Thoracic aorta (tissue), 2 donors: ENCODE results near the gene CNST. TPM values are rescaled to one million over a fixed set of nuclear protein-coding genes. Genes with fewer than 3 reads are reported as not detected.

Experiments used
- ATAC-seq: fragments of 150-250 bp; one replicate; pipeline ENCODE4 v1.8.0; 2017; ENCODE audit warnings: low read depth; ENCODE audit not compliant: insufficient number of reproducible peaks, low FRiP score
- DNase-seq: peaks from one replicate; pipeline ENCODE4 v3.0.0-alpha.2; 2020; ENCODE audit warnings: low spot score
- H3K27ac ChIP-seq, 2 donors: fragments of 200-600 bp; sonication (generic); 1 replicate in 1 of 2; 2 replicates in 1 of 2; pipeline ENCODE4 v1.5.1; 2016; ENCODE audit warnings: mild to moderate bottlenecking in 2 of 2, moderate library complexity in 2 of 2
- H3K27me3 ChIP-seq: fragments of 200-600 bp; sonication (generic); replicated peaks from 2 replicates; pipeline ENCODE4 v1.6.0; 2016; ENCODE audit warnings: mild to moderate bottlenecking; ENCODE audit not compliant: insufficient read depth
- H3K36me3 ChIP-seq: fragments of 200-600 bp; sonication (generic); one replicate; pipeline ENCODE4 v1.5.1; 2016
- H3K4me1 ChIP-seq, 2 donors: fragments of 200-600 bp; sonication (generic); 1 replicate in 1 of 2; 2 replicates in 1 of 2; pipeline versions ENCODE4 v1.5.1 to v1.6.0; 2016; ENCODE audit warnings: low read depth in 2 of 2, mild to moderate bottlenecking in 1 of 2; ENCODE audit not compliant: control insufficient read depth in 1 of 2
- H3K4me3 ChIP-seq: fragments of 200-600 bp; sonication (generic); 2 replicates; pipeline ENCODE4 v1.5.1; 2016; ENCODE audit warnings: mild to moderate bottlenecking
- H3K9me3 ChIP-seq: fragments of 200-600 bp; sonication (generic); 2 replicates; pipeline ENCODE4 v1.5.1; 2016
- total RNA-seq, 2 donors: library from RNA; depleted of rRNA; stranded (reverse); fragments of >200 nt; gene quantifications; one replicate each; pipeline versions ENCODE4 v1.1.0 to v1.2.3, GENCODE V29; 2016
- TF ChIP-seq, protein P1 (sequence below): fragments of 200-600 bp; sonication (generic); IDR thresholded peaks from one replicate; pipeline ENCODE4 v1.5.1; 2019; ENCODE audit warnings: antibody characterized with exemption

The CNST gene
- total RNA-seq, 2 donors from 2014 or later, result 20.7 to 29.3 TPM

GRCh38 chr1:246647513-246647912 lies 81.3 kb downstream of the CNST start:
- H3K27ac ChIP-seq, result no peak overlapping the region
- no peaks in the 10 kb centered on the region for H3K9me3 ChIP-seq
- no peaks in the 10 kb centered on the region for H3K27me3 ChIP-seq
- no peaks in the 10 kb centered on the region for H3K4me1 ChIP-seq
- DNase-seq, result no peak
- ATAC-seq, result no peak
- no peak overlapping the region for H3K4me3 ChIP-seq
- H3K36me3 ChIP-seq, result peaks cover 27% of the 10 kb centered on the region
- TF ChIP-seq, protein P1, sequence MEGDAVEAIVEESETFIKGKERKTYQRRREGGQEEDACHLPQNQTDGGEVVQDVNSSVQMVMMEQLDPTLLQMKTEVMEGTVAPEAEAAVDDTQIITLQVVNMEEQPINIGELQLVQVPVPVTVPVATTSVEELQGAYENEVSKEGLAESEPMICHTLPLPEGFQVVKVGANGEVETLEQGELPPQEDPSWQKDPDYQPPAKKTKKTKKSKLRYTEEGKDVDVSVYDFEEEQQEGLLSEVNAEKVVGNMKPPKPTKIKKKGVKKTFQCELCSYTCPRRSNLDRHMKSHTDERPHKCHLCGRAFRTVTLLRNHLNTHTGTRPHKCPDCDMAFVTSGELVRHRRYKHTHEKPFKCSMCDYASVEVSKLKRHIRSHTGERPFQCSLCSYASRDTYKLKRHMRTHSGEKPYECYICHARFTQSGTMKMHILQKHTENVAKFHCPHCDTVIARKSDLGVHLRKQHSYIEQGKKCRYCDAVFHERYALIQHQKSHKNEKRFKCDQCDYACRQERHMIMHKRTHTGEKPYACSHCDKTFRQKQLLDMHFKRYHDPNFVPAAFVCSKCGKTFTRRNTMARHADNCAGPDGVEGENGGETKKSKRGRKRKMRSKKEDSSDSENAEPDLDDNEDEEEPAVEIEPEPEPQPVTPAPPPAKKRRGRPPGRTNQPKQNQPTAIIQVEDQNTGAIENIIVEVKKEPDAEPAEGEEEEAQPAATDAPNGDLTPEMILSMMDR, result no peak

DNA sequence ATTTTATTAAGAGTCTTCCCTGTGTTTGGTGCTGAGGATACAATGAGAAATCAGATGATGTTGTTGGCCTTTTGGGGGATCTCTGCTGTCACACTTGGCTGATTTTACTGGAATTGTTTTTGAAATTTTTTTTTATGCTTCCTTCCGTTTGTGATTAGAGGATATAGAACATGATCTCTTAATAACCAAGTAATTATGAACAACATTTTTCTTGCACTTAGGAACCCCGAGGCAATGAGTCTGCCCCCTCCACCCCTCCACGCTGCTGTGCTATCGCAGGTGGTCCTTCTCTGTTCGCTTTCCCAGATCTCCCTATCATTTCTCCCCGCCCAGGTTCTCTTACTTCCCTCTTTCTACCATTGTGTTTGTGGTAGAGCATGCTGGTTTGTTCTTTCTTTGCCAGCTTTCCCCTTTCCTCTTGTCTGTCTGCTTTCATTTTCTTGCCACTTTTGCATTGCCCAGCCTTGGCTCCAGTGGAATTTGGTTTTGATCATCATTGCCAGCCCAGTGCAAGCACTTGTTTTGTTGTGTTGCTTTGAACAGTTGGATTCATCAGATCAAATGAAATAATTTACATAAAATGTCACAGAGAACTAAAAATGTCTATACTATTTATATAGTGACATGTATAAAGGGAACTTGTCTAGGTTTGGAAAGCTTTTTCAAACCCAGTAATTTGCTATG lies 84.9 kb downstream of the CNST start:
- no peak overlapping the region for H3K27ac ChIP-seq
- peaks cover 21% of the 10 kb centered on the region for H3K36me3 ChIP-seq
- no peaks in the 10 kb centered on the region for H3K9me3 ChIP-seq
- H3K27me3 ChIP-seq, result no peaks in the 10 kb centered on the region
- no peak overlapping the region for H3K4me3 ChIP-seq
- ATAC-seq (no peak), DNase-seq (no peak)
- TF ChIP-seq, protein P1, result no peak
- H3K4me1 ChIP-seq, result no peaks in the 10 kb centered on the region

DNA sequence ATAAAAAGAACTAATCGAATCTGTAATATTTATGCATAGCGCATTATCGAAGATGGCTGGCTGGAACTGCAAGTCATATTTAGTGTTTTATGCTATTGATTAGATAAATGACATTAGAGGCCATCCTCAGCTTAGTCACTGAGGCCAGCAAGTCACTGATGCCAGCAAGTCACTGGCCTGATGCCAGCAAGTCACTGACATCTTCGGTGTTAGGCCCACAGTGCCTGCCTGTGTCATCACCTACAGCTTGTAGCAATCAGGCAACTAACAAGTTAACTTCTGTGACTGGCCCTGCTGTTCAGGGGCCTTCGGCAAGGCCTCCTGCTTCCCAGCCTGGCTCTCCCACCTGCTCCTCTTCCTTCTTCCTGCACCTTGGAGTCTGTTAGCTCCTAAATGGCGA lies 92.3 kb downstream of the CNST start:
- no peak for ATAC-seq
- no peaks in the 10 kb centered on the region for H3K4me1 ChIP-seq
- no peak overlapping the region for H3K4me3 ChIP-seq
- peaks cover 11% of the 10 kb centered on the region for H3K36me3 ChIP-seq
- no peak for DNase-seq
- TF ChIP-seq, protein P1, result no peak
- no peaks in the 10 kb centered on the region for H3K27me3 ChIP-seq
- no peak overlapping the region for H3K27ac ChIP-seq
- no peaks in the 10 kb centered on the region for H3K9me3 ChIP-seq

DNA sequence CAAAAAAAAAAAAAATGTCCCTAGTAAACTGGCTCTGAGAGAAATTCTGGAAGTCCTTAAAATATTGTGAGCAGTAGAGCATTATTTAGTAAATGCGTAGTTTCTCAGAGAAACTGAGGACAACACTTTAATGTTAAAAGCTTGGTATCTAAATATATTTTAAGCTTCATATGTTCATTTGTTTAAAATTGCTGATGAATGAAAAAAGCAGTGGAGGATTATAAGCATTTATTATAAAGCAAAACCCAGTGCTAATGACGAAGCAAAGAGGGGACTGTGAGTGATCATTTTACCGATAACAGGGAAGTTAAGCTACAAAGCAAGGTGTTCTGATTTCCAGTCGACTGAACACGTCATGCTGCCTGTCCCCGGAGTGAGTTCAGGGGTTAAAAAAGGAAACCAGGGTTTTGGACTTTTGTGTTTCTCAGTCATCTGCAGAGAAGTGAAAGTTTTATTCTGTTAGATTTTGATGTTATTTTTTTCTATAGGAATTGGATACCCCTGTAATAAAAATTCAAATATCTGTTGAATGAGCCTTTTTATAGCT lies 93.4 kb downstream of the CNST start:
- DNase-seq, result no peak
- Histone ChIP-seq H3K27ac (no peak overlapping the region), H3K9me3 (no peaks in the 10 kb centered on the region), H3K4me1 (no peaks in the 10 kb centered on the region), H3K36me3 (peaks cover 4% of the 10 kb centered on the region), H3K27me3 (no peaks in the 10 kb centered on the region), H3K4me3 (no peak overlapping the region)
- no peak for ATAC-seq
- TF ChIP-seq, protein P1, result no peak

GRCh38 chr1:246661451-246661850 lies 95.2 kb downstream of the CNST start:
- H3K4me1 ChIP-seq, result no peaks in the 10 kb centered on the region
- H3K9me3 ChIP-seq, result no peaks in the 10 kb centered on the region
- TF ChIP-seq, protein P1, result no peak
- ATAC-seq, result no peak
- H3K27ac ChIP-seq, result no peak overlapping the region
- no peaks in the 10 kb centered on the region for H3K27me3 ChIP-seq
- H3K36me3 ChIP-seq, result peaks cover 4% of the 10 kb centered on the region
- no peak overlapping the region for H3K4me3 ChIP-seq
- no peak for DNase-seq
